GM21526 (cell line): Measurements from ENCODE around the gene KCTD7.
"Not testable (repeated sequence)": the region's sequence is repeated elsewhere in the genome, so short reads cannot be mapped to it uniquely, and the experiment has no call there.

Experiments
- ATAC-seq: cut with Tn5 transposase; IDR thresholded peaks from one replicate; pipeline ENCODE4 v1.9.1; 2021; ENCODE audit warnings: moderate library complexity; ENCODE audit not compliant: unreplicated experiment, low FRiP score

Gene KCTD7

DNA sequence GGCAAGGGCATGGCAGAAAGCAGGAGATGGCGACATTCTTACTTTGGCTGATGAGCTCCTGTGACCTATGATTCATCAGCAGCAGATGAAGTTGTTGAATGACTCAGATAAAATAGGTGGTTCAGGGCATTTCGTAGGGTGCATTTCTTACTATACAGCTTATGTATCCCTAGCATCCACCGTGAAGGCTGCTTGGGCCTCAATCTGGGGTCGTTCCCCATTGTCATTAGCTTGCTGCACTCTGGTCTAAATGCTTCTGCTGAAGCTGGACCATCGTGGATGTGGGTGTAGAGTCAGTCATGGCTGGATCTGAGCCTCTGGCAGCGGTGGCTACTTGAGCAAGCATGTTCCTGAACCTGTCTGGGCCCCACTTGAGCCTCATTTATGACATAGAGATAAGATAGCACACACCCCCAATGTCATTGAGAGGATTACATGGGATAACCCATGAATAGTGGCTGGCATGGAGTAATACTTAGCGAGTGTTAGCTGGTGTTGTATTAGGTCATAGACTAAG, 44.5 kb downstream of the KCTD7 start:
- not testable (repeated sequence) for ATAC-seq

DNA sequence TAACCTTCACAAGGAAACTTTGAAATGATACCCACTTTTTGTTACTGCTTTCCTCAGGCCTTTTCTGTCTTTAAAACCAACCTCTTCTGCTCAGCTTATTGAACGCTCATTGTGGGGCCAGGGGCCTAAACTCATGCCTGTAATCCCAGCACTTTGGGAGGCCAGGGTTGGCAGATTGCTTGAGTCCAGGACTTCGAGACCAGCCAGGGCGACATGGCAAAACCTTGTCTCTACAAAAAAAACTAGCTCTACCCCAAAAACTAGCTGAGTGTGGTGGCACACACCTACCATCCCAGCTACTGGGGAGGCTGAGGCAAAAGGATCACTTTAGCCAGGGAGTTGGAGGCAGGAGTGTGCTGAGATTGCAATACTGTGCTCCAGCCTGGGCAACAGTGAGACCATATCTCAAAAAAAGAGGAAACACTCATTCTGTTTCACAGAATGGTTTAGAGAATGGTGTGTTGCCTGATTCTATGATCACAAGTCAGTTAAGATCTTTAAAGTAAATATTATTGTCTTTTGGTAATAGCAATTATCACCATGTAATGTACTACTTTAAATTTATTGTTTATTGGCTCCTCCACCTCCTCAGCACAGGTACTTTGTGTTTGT, 51.1 kb downstream of the KCTD7 start:
- ATAC-seq, result no peak

DNA sequence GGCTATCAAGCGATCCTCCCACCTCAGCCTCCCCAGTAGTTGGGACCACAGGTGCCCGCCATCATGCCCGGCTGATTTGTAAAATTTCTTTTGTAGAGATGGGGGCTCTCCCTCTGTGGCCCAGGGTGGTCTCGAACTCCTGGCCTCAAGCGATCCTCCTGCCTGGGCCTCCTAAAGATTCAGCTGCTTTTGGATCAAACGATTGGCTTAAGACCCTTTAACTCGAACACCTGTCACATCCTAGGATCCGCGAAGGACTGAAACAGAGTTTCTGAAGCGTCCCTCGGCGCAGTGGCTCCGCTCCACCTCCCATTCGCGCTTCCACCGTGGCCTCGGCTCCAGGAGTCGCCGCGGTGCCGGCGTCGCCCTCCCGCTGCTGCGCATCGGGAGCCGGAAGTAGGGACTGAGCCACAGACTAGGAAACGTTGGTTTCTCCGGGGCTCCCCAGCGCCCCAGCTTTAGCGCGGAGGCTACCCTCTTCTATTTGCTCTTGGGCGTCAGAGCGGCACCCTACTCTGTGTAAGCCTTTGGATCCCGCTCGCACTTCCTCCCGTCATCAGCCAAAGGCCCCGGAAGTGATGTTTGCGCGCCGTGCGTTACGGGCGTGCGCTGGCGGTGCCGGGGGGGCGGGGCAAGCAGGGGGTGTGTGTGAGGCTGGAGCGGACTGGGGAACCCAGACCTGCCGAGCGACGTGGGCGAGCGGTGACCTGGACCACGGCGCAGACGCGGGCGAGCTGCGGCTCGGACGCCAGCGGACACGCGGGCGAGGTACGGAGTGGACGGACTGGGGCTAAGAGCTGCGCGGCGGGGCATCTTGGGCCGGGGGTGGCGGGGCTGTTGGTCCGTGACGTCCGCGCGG, 53.0 kb downstream of the KCTD7 start:
- peak; percentile 89 for ATAC-seq

DNA sequence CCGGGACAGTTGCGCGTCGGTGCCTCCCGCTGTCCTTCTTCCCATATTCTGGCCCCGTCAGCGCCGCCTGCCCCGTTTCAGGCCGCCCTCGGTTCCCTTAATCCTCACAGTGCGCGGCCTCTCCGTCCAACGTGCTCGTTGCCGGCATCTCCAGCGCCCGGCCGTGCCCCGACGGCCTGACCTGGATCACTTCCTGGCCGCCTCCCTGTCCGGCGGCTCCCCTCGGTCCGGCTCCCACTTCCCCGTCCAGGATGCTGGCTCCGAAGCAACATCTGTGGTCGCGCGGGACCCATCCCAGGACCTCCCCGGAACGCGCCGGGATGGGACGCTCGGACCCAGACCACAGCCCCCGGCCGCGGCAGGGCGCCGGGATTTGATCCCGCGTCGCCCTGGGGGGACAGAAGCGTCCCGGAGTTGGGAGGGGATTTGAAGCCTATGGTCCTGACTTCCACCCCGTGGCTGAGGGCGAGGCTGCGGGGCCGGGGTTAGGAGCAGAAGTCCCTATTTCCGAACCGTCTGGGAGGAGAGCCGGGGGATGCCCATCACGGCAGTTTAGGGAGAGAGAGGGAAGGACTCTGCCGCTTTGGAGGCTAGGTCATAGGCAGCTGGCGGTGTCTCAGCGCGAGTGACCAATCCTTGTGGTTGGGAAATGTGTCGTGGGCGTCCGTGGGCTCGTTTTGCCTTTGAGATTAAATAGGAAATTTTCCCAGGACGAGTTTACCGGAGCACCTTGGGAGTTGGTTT, 53.8 kb downstream of the KCTD7 start:
- ATAC-seq, result peak; percentile 13

DNA sequence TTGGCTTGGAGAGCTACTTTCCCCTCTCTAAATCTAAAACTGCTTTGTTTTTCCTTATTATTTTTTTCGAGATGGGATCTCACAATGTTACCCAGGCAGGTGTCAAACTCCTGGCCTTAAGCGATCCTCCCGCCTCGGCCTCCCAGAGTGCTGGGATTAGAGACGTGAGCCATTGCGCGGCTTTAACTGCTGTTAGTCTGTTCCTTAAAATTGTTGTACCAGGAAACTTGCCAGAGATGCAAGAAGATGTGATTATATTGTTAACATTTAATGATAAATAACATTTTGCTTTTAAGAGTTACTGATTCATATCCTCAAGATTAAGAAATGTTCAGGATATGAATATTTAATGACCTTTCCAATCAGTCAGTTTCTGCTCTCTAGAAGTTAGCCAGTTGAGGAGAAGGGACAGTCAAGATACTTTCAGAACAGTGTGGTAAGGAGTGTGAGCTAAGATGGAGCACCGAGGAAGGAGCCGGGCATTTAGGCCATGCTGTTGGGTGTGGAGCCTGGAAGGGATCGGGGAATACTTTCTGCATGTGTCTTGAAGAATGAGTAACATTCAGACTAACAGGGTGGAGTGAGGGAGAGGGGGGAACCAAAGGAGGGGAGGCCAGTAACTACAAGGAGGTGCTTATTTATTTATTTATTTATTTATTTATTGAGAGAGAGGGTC, 54.6 kb downstream of the KCTD7 start:
- not testable (repeated sequence) for ATAC-seq

DNA sequence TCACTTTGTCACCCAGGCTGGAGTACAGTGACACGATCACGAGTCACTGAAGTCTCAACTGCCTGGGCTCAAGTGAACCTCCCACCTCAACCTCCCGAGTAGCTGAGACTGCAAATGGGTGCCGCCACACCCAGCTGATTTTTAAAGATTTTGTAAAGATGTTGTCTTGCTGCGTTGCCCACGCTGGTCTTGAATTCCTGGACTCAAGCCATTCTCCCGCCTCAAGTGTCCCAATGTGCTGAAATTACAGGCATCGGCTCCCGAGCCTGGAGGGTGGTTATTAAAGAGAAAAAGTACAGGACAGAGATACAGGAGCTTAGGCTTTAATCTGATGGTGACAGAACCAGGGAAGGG, 55.1 kb downstream of the KCTD7 start:
- ATAC-seq, result no peak

DNA sequence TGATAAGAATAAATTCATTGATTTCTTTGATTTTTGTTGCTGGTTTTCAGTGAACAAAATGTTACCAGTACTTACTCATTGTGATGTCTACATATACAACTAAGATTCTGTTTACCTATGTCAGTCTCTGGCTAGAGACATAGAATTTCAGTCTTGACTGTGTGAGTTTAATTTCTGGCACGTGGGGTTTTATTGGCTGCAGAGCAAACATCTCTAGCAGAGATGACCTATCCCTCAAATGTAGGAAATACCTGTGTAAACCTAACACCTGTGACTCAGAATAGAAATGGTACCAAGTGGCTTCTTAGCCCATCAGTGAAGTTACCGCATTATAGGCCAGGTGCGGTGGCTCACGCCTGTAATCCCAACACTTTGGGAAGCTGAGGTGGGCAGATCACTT, 57.0 kb downstream of the KCTD7 start:
- not testable (repeated sequence) for ATAC-seq

DNA sequence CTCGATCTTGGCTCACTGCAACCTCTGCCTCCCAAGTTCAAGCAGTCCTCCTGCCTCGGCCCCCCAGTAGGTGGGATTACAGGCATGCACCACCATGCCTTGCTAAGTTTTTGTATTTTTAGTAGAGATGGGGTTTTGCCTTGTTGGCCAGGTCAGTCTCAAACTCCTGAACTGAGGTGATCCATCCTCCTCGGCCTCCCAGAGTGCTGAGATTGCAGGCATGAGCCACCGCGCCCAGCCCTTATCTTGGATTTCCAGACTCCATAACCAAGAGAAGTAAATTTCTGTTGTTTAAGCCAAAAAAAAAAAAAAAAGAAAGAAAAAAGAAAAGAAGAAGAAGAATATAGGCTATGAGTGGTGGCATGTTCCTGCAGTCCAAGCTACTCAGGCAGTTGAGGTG, 58.5 kb downstream of the KCTD7 start:
- no peak for ATAC-seq

DNA sequence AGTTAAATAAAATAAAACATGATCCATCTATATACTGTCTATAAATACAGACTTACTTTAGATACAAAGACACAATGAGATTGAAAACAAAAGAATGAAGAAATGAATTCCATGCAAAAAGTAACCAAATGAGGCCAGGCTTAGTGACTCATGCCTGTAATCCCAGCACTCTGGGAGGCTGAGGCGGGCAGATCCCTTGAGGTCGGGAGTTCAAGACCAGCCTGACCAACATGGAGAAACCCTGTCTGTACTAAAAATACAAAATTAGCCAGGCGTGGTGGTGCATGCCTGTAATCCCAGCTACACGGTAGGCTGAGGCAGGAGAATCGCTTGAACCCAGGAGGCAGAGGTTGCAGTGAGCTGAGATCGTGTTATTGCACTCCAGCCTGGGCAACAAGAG, 59.0 kb downstream of the KCTD7 start:
- ATAC-seq, result not testable (repeated sequence)

DNA sequence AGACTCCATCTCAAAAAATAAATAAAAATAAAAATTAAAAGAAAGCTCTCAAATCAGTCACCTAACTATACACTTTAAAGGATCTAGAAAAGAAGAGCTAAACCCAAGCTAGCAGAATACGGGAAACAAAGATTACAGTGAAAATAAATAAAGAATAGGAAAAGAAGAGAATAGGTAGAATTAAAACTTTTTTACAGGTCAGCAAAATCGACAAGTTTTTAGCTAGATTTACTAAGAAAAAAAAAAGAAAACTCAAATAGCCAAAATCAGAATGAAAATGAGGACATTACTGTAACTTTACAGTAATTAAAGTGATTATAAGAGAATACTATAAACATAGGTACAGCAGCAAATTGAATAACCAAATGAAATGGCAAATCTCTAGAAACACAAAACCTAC, 60.4 kb downstream of the KCTD7 start:
- ATAC-seq, result no peak

DNA sequence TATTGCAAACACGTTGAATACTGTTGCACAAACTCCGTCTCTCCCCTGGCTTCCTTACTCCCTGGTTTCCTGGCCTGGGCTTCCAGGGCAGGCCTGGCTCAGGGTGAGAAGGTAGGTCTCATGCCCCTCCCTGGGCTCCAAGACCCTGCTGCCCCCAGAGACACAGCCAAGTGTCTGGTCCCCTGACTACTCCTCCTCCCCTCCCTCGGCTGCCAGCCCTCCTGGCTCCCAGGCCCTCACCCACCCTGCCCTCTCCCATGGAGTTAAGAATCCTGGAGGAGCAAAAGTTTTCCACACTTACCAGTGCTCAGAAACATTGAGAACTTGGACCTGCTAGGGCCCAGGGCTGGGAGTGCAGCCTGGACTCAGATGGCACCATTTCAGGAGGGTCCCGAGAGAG, 64.7 kb downstream of the KCTD7 start:
- no peak for ATAC-seq
